Posterior vena cava (tissue), 2 donors: Measurements from ENCODE around the gene PIGU. TPM values are rescaled to one million over a fixed set of nuclear protein-coding genes. Genes with fewer than 3 reads are reported as not detected.

Experiments
- DNase-seq: peaks from one replicate; pipeline ENCODE4 v3.0.0-alpha.2; 2020; ENCODE audit warnings: low spot score
- intact Hi-C, 2 donors: fragments of 100-400 bp; cut with DNase I; formaldehyde crosslinking; loops; one replicate each; pipeline versions ENCODE4 v1.14.1 to v1.14.2; 2022 to 2023
- total RNA-seq, 2 donors: library from RNA; stranded (reverse); fragmentation: NEBNext Ultra II Directional; extraction: Animal tissue kit (Norgen Biotek cat#: 25700); gene quantifications; one replicate each; pipeline ENCODE4 v1.2.1, GENCODE V29; 2021
- donor health status: DM: yes; HTN: yes; CAD: no.
- donor health status: DM: yes; HTN: yes; CAD: no.

PIGU gene
- total RNA-seq, 2 donors from 2014 or later: 9.6 to 10.7 TPM

DNA sequence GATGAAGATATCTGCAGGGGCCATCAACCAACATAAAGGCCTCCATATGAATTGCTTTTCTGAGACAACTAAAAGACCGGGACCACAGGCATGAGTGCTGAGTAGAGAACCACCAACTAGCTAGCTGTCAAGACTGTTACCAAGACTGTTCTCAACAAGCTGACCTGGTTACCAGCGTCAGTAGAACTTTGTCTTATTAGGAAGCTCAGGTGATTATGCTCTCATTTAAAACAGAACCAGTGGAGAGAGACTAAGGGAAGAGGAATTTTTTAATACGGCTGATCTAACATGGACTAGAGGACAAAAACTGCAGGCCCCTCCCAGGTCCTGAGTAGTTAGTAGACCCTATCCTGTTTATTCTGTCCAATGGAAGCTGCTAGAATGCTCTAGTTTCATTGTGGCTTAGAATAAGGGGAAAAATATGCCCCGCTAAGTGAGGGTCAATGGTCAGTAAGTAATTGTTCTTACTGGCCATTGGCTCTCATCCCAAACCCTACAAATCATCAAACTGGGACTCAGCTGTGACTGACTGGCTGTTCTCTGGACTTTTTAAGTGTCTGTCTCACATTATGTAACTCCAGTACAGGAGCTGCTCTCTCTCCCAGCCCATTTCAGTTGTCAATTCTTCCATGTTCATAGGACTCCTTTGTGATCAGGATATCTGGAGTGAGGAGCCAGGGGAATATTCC, 164.5 kb downstream of the PIGU start:
- DNase-seq: no peak
- intact Hi-C loops: no loop called here

DNA sequence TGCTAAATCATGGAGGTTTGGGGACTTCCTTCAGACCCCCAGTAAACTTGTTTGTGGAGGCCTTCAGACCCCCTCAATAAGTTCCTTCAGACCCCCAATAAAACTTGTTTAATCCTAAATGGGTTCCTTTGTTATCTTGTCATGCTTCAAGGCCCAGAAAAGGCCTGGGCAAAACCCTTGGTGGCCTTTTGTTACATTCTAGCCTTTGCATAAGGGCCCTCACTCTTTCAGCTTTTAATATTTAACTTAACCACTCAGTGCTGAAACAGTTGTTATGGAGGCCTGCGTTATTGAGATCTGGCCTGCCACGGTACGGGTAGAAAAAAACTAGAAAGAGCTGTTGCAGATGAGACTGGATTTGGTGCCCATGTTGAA, 165.0 kb downstream of the PIGU start:
- DNase-seq: no peak
- intact Hi-C loops: no loop called here

DNA sequence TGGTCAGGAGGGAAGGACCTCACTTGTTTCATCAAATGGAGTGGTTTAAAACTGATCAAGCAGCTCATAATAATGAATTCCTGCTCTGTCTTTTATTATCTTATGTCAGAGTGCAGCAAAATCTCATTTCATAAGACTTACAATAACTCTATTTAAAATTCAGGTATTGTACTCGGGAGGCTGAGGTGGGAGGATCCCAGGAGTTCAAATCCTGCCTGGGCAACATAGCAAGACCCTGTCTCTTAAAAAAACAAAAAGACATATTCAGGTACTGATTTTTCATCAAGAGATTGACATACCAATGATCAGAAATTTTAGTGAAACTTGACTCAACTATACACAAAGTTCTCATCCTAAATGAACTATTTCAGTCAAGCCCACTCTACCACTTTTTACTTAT, 166.3 kb downstream of the PIGU start:
- DNase-seq: no peak
- intact Hi-C loops: no loop called here

Other genes starting within 250 kb of the PIGU start
- gene DYNLRB1, start 160.7 kb downstream of the PIGU start, total RNA-seq: 100 to 1,000 TPM; 116 to 124 TPM
- gene MAP1LC3A, start 118.4 kb downstream of the PIGU start, total RNA-seq: 10 to 100 TPM; 36.1 to 48.1 TPM
- 10 to 100 TPM; 34.0 to 44.7 TPM for gene TP53INP2, start 27.3 kb upstream of the PIGU start, total RNA-seq
- 10 to 100 TPM; 22.0 to 25.0 TPM for gene NCOA6, start 148.6 kb upstream of the PIGU start, total RNA-seq
- gene GGT7, start 195.8 kb upstream of the PIGU start, total RNA-seq: 10 to 100 TPM; 11.1 to 11.8 TPM
- 10 to 100 TPM; 37.4 to 43.1 TPM for gene ACSS2, start 199.5 kb upstream of the PIGU start, total RNA-seq